Measurements from ENCODE around the gene C2orf49.

GRCh38 chr2:105396254-105397024, 59.1 kb downstream of the C2orf49 start:
- TF ChIP-seq CTCF (IDR thresholded peaks at IDR 0.05) (no peak), POLR2A (IDR thresholded peaks at IDR 0.05) (peak; percentile 21)
